A549 (cell line): ENCODE results near the gene PPP1R12C. TPM values are rescaled to one million over a fixed set of nuclear protein-coding genes. Genes with fewer than 3 reads are reported as not detected.

ENCODE experiments used
- ATAC-seq, 2 experiments: fragments of 200-7000 bp in 1 of 2; fragments of >200 bp in 1 of 2; cut with Nextera tagmentation in 1 of 2; cut with Tn5 transposase in 1 of 2; 3 replicates each; pipeline versions ENCODE4 v1.8.0 to v1.9.1; 2018 to 2020; ENCODE audit warnings: mild to moderate bottlenecking in 1 of 2, moderate library complexity in 1 of 2
- CTCF ChIA-PET: fragments of 300-600 bp; sonication (Branson Sonifier 250); formaldehyde crosslinking; extraction: SDS; loops from one replicate; lab custom pipeline; 2021; ENCODE audit warnings: antibody characterized with exemption, inconsistent platforms; lab: Yijun Ruan, JAX
- POLR2A ChIA-PET: fragments of 350-600 bp; formaldehyde crosslinking; extraction: SDS; loops from one replicate; lab custom pipeline; 2021; ENCODE audit warnings: antibody characterized with exemption, inconsistent platforms; lab: Yijun Ruan, JAX
- DNase-seq, 2 experiments: peaks; one replicate each; pipeline versions ENCODE4 v3.0.0 to v3.0.0-alpha.2; 2011 to 2016; ENCODE audit warnings: low read depth in 1 of 2, low spot score in 1 of 2
- FAIRE-seq: peaks from 2 replicates; lab custom pipeline; 2011; peaks lifted over from hg19 to GRCh38; lab: Jason Lieb, UNC
- H3K27ac ChIP-seq, 2 experiments: fragments of >200 bp; sonication (Bioruptor Twin); formaldehyde crosslinking; 3 replicates each; pipeline ENCODE4 v1.5.1; 2016 to 2017
- H3K4me1 ChIP-seq: fragments of >200 bp; sonication (Bioruptor Twin); formaldehyde crosslinking; 3 replicates; pipeline ENCODE4 v1.6.1; 2016
- H3K4me2 ChIP-seq: fragments of >200 bp; sonication (Bioruptor Twin); formaldehyde crosslinking; 3 replicates; pipeline ENCODE4 v1.6.1; 2016
- H3K4me3 ChIP-seq: fragments of >200 bp; sonication (Bioruptor Twin); formaldehyde crosslinking; 3 replicates; pipeline ENCODE4 v1.5.1; 2016
- H3K9me3 ChIP-seq: fragments of >200 bp; sonication (Bioruptor Twin); formaldehyde crosslinking; 3 replicates; pipeline ENCODE4 v1.6.1; 2016
- CHD2 ChIP-seq: fragments of 150-350 bp; IDR thresholded peaks from 2 replicates; pipeline ENCODE4 v1.6.1; 2014; ENCODE audit warnings: low read length; ENCODE audit not compliant: partially characterized antibody
- EP300 ChIP-seq, 2 experiments: fragments of >200 bp; sonication (Bioruptor Twin); formaldehyde crosslinking; IDR thresholded peaks; 2 replicates in 1 of 2; 3 replicates in 1 of 2; pipeline ENCODE4 v1.6.1; 2016 to 2017
- FOSB ChIP-seq: fragments of 250-450 bp; sonication (Bioruptor Pico); IDR thresholded peaks from 2 replicates; pipeline ENCODE4 v1.5.0; 2020; ENCODE audit warnings: mild to moderate bottlenecking, moderate library complexity
- FOXS1 ChIP-seq: fragments of 250-450 bp; sonication (Bioruptor Pico); IDR thresholded peaks from 2 replicates; pipeline ENCODE4 v1.5.0; 2020; ENCODE audit warnings: mild to moderate bottlenecking, moderate library complexity
- GATA3 ChIP-seq: IDR thresholded peaks from 2 replicates; pipeline ENCODE4 v1.6.1; 2012; ENCODE audit warnings: borderline replicate concordance
- HOXA7 ChIP-seq: fragments of 250-450 bp; sonication (Bioruptor Pico); IDR thresholded peaks from 2 replicates; pipeline ENCODE4 v1.5.0; 2020; ENCODE audit warnings: mild to moderate bottlenecking, moderate library complexity
- HOXB13 ChIP-seq: fragments of 250-450 bp; sonication (Bioruptor Pico); IDR thresholded peaks from 2 replicates; pipeline ENCODE4 v1.5.0; 2020; ENCODE audit warnings: low read depth, mild to moderate bottlenecking, moderate library complexity
- HOXB5 ChIP-seq: fragments of 250-450 bp; sonication (Bioruptor Pico); IDR thresholded peaks from 2 replicates; pipeline ENCODE4 v1.5.0; 2020; ENCODE audit warnings: mild to moderate bottlenecking, moderate library complexity
- JUN ChIP-seq, 2 experiments: fragments of >200 bp; sonication (Bioruptor Twin); formaldehyde crosslinking; IDR thresholded peaks; 2 replicates in 1 of 2; 3 replicates in 1 of 2; pipeline ENCODE4 v1.6.1; 2016 to 2017
- KDM5A ChIP-seq: fragments of 200-600 bp; sonication (generic); IDR thresholded peaks from 2 replicates; pipeline ENCODE4 v1.6.1; 2016; ENCODE audit warnings: antibody characterized with exemption, mild to moderate bottlenecking
- POLR2A ChIP-seq: IDR thresholded peaks from 2 replicates; pipeline ENCODE4 v1.6.1; 2012; ENCODE audit warnings: mild to moderate bottlenecking, low read length
- POLR2AphosphoS2 ChIP-seq: conservative IDR thresholded peaks from 2 replicates; pipeline ENCODE4 v1.6.1; 2012; ENCODE audit warnings: low read length, improper control_type of control experiment, inconsistent platforms
- RCOR1 ChIP-seq: fragments of 150-350 bp; IDR thresholded peaks from 2 replicates; pipeline ENCODE4 v1.6.1; 2014; ENCODE audit warnings: antibody characterized with exemption, low read length, low read depth
- RFX5 ChIP-seq: fragments of 450-650 bp; IDR thresholded peaks from 2 replicates; pipeline ENCODE4 v1.7.1; 2014; ENCODE audit warnings: antibody characterized with exemption, mild to moderate bottlenecking, moderate library complexity
- SMC3 ChIP-seq: fragments of >200 bp; sonication (Bioruptor Twin); formaldehyde crosslinking; IDR thresholded peaks from 3 replicates; pipeline ENCODE4 v1.6.1; 2018; ENCODE audit warnings: inconsistent platforms
- ZSCAN20 ChIP-seq: fragments of 250-450 bp; sonication (Bioruptor Pico); IDR thresholded peaks from 2 replicates; pipeline ENCODE4 v1.8.0; 2022; ENCODE audit warnings: mild to moderate bottlenecking, moderate library complexity
- WGBS: methylation state at CpG from one replicate; pipeline ENCODE4 v1.1.6; 2017; ENCODE audit errors: missing lambda C conversion rate; 5-methylcytosine and 5-hydroxymethylcytosine counted together
- polyA plus RNA-seq, 4 experiments: library from polyadenylated mRNA; depleted of rRNA in 3 of 4; stranded (reverse); fragments of >200 nt; fragmentation: RNase III in 1 of 4; extraction: RNeasy Plus Mini Kit Qiagen cat#74134 plus additional on column Dnase treatment in 1 of 4; gene quantifications; 2 replicates in 3 of 4; 3 replicates in 1 of 4; pipeline ENCODE4 v1.2.3, GENCODE V29; 2011 to 2017
- TF ChIP-seq, protein P1 (sequence below): fragments of 250-450 bp; sonication (Bioruptor Pico); IDR thresholded peaks from 2 replicates; pipeline ENCODE4 v1.5.0; 2020; ENCODE audit warnings: low read depth, mild to moderate bottlenecking, moderate library complexity
- TF ChIP-seq, protein P2 (sequence below): IDR thresholded peaks from 2 replicates; pipeline ENCODE4 v1.6.1; 2012
- TF ChIP-seq, protein P3 (sequence below): fragments of 250-450 bp; sonication (Bioruptor Pico); IDR thresholded peaks from 2 replicates; pipeline ENCODE4 v1.5.0; 2021; ENCODE audit warnings: mild to moderate bottlenecking, moderate library complexity, borderline replicate concordance
- TF ChIP-seq, protein P4 (sequence below): fragments of 150-350 bp; IDR thresholded peaks from 2 replicates; pipeline ENCODE4 v1.6.1; 2014; ENCODE audit warnings: low read depth, mild to moderate bottlenecking, low read length
- TF ChIP-seq, protein P5 (sequence below): fragments of >200 bp; sonication (Bioruptor Twin); formaldehyde crosslinking; IDR thresholded peaks from 3 replicates; pipeline ENCODE4 v1.5.1; 2016

The PPP1R12C gene
- polyA plus RNA-seq, 2 of the 4 experiments (the other 2 are of a cell fraction): 22.0 to 70.3 TPM

DNA sequence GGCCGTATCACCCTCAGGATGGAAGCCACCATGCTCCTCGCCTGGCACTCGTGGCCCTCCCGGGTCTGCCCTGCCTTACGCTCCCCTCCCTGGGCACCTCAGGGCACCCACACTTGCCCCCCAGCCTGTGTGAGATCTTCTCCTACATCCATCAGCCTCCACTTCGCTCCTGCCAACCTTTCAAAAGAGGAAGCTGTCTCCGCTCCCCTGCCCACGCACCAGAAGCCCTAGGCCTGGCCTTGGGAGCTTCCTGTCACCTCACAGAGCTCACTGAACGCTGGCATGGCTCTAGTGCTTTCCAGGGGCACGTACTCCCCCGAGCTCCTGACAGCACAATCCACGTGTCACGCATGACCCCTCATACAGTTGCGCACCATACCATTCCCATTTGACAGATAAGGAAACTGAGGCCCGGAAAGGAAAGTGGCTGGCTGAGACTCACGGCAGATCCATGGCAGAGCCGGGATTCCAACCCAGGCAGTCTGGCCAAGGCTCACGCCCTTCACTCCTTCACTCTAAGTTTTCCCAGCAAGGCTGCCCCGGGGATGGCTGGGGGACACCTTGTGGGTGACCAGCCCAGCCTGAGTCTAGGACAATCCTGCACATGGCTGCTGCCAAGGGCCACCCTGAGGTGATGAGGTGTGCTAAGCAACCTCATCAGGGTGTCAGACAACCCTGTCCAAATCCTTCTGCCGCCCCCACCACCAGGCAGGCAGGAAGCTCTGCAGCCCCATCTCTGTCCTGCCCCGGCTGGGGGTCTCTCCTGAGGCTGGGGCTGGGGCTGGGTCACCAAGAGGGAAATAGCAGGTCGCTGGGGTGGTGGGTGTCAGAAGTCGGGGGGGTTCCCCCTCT lies 19.3 kb downstream of the PPP1R12C start:
- H3K4me3 ChIP-seq: no peak overlapping the region
- ChIA-PET POLR2A (no interaction called here), CTCF (interaction anchor here (0.7 to 10.2 kb wide), 4 partner anchors 9 to 63 kb away, joined by 3 to 110 read pairs (median 6); no protein-coding TSS in a partner anchor)
- 91% methylated on average over 23 of the region's 23 CpGs for WGBS
- ATAC-seq (no peak), DNase-seq (no peak), FAIRE-seq (no peak)
- no peak overlapping the region for H3K27ac ChIP-seq
- H3K4me1 ChIP-seq: no peaks in the 10 kb centered on the region
- peaks cover 4% of the 10 kb centered on the region; the same call in 2 of the 3 replicates for H3K9me3 ChIP-seq
- H3K4me2 ChIP-seq: no peak overlapping the region
- TF ChIP-seq HOXB13: no peak
- no peak for TF ChIP-seq JUN (IDR thresholded peaks at IDR 0.05)
- no peak for TF ChIP-seq POLR2AphosphoS2
- TF ChIP-seq, protein P1, sequence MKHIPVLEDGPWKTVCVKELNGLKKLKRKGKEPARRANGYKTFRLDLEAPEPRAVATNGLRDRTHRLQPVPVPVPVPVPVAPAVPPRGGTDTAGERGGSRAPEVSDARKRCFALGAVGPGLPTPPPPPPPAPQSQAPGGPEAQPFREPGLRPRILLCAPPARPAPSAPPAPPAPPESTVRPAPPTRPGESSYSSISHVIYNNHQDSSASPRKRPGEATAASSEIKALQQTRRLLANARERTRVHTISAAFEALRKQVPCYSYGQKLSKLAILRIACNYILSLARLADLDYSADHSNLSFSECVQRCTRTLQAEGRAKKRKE (CRISPR knock-in tag): no peak
- no peak for TF ChIP-seq GATA3
- TF ChIP-seq, protein P2, sequence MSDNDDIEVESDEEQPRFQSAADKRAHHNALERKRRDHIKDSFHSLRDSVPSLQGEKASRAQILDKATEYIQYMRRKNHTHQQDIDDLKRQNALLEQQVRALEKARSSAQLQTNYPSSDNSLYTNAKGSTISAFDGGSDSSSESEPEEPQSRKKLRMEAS: no peak
- no peak for TF ChIP-seq FOXS1 (CRISPR knock-in tag)
- TF ChIP-seq CHD2: no peak
- TF ChIP-seq SMC3: no peak
- no peak for TF ChIP-seq EP300 (IDR thresholded peaks at IDR 0.05)
- no peak for TF ChIP-seq KDM5A
- no peak for TF ChIP-seq HOXA7 (CRISPR knock-in tag)
- TF ChIP-seq FOSB: no peak
- TF ChIP-seq POLR2A: no peak
- TF ChIP-seq, protein P3, sequence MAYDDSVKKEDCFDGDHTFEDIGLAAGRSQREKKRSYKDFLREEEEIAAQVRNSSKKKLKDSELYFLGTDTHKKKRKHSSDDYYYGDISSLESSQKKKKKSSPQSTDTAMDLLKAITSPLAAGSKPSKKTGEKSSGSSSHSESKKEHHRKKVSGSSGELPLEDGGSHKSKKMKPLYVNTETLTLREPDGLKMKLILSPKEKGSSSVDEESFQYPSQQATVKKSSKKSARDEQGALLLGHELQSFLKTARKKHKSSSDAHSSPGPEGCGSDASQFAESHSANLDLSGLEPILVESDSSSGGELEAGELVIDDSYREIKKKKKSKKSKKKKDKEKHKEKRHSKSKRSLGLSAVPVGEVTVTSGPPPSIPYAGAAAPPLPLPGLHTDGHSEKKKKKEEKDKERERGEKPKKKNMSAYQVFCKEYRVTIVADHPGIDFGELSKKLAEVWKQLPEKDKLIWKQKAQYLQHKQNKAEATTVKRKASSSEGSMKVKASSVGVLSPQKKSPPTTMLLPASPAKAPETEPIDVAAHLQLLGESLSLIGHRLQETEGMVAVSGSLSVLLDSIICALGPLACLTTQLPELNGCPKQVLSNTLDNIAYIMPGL (CRISPR knock-in tag): no peak
- TF ChIP-seq HOXB5: no peak
- TF ChIP-seq RCOR1: no peak
- TF ChIP-seq RFX5: no peak
- no peak for TF ChIP-seq ZSCAN20 (CRISPR knock-in tag)

DNA sequence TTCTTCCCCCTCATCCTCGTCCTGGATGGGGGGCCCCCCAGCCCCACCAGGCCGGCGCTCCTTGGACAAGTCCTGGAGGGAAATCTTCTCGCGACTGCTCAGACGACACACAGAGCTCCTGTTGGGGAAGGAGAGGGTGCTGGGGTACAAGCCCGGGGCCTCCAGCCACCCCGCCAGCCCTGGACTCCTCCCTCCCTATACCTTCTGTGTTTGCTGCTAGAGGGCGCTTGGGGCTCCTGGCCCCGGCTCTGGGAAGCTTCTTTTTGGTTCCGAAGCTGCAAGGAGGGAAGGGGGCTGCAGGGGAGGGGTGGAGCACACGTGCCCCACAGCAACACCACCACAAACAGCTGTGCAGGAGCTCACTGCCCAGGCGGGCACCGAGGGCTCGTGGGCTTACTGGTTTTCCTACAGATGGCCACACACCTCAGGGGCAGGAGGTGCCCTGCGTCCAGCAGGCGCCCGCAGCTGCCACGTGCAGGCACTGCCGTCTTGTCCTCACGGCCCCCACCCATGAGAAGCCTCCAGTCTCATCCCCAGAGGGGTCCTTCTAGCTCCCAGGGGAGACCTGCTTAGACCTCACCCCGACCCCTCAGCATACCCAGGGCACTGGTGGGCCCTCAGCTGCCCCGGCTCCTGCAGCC lies 21.3 kb downstream of the PPP1R12C start:
- CTCF ChIA-PET: interaction anchor here (0.8 to 2.0 kb wide), 5 partner anchors 8 to 322 kb away, joined by 3 to 5 read pairs (median 4); no protein-coding TSS in a partner anchor

More for the DNA sequence above, 21.3 kb downstream of the PPP1R12C start:
- DNase-seq (no peak), FAIRE-seq (no peak), ATAC-seq (peak; percentile 59 to 60)
- H3K4me3 ChIP-seq: no peak overlapping the region
- H3K4me1 ChIP-seq: no peaks in the 10 kb centered on the region
- 78% methylated on average over 20 of the region's 23 CpGs for WGBS
- TF ChIP-seq, protein P4, sequence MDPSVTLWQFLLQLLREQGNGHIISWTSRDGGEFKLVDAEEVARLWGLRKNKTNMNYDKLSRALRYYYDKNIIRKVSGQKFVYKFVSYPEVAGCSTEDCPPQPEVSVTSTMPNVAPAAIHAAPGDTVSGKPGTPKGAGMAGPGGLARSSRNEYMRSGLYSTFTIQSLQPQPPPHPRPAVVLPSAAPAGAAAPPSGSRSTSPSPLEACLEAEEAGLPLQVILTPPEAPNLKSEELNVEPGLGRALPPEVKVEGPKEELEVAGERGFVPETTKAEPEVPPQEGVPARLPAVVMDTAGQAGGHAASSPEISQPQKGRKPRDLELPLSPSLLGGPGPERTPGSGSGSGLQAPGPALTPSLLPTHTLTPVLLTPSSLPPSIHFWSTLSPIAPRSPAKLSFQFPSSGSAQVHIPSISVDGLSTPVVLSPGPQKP: no peak
- TF ChIP-seq, protein P5, sequence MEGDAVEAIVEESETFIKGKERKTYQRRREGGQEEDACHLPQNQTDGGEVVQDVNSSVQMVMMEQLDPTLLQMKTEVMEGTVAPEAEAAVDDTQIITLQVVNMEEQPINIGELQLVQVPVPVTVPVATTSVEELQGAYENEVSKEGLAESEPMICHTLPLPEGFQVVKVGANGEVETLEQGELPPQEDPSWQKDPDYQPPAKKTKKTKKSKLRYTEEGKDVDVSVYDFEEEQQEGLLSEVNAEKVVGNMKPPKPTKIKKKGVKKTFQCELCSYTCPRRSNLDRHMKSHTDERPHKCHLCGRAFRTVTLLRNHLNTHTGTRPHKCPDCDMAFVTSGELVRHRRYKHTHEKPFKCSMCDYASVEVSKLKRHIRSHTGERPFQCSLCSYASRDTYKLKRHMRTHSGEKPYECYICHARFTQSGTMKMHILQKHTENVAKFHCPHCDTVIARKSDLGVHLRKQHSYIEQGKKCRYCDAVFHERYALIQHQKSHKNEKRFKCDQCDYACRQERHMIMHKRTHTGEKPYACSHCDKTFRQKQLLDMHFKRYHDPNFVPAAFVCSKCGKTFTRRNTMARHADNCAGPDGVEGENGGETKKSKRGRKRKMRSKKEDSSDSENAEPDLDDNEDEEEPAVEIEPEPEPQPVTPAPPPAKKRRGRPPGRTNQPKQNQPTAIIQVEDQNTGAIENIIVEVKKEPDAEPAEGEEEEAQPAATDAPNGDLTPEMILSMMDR: 0 out of 3 replicates have a peak, but pooled peaks have one; percentile 12
- no peak for TF ChIP-seq RFX5
- no peaks in the 10 kb centered on the region for H3K9me3 ChIP-seq
- POLR2A ChIA-PET: no interaction called here
- H3K27ac ChIP-seq: no peak overlapping the region
- H3K4me2 ChIP-seq: no peak overlapping the region
